Transverse colon (tissue), 4 donors: ENCODE data around the gene CEBPA. TPM values are rescaled to one million over a fixed set of nuclear protein-coding genes. Genes with fewer than 3 reads are reported as not detected.

Experiments used
- DNase-seq: peaks from one replicate; pipeline ENCODE4 v3.0.0-alpha.2; 2019
- H3K27ac ChIP-seq, 4 donors: fragments of 200-600 bp; sonication (generic); 2 replicates each; pipeline ENCODE4 v1.5.1; 2016 to 2018; ENCODE audit warnings: inconsistent platforms in 4 of 4
- H3K27me3 ChIP-seq: fragments of 200-600 bp; sonication (generic); 2 replicates; pipeline ENCODE4 v1.5.1; 2017; ENCODE audit warnings: inconsistent platforms
- H3K36me3 ChIP-seq, 4 donors: fragments of 200-600 bp; sonication (generic); 2 replicates each; pipeline ENCODE4 v1.5.1; 2017 to 2019; ENCODE audit warnings: inconsistent platforms in 4 of 4
- H3K4me1 ChIP-seq, 4 donors: fragments of 200-600 bp; sonication (generic); 2 replicates each; pipeline ENCODE4 v1.5.1; 2017 to 2020; ENCODE audit warnings: inconsistent platforms in 4 of 4
- H3K4me3 ChIP-seq, 4 donors: fragments of 200-600 bp; sonication (generic); 1 replicate in 1 of 4; 2 replicates in 3 of 4; pipeline versions ENCODE4 v1.5.1 to v1.6.1; 2017 to 2019; ENCODE audit warnings: inconsistent platforms in 4 of 4
- H3K9me3 ChIP-seq, 2 donors: fragments of 200-600 bp; sonication (generic); 2 replicates each; pipeline ENCODE4 v1.5.1; 2017 to 2019; ENCODE audit warnings: inconsistent platforms in 2 of 2
- EP300 ChIP-seq: sonication (generic); formaldehyde crosslinking; IDR thresholded peaks from one replicate; pipeline ENCODE4 v1.6.1; 2017; ENCODE audit warnings: antibody characterized with exemption, low read depth
- POLR2A ChIP-seq: fragments of 450-650 bp; IDR thresholded peaks from one replicate; pipeline ENCODE4 v1.6.1; 2016; ENCODE audit warnings: antibody characterized with exemption, mild to moderate bottlenecking, moderate library complexity
- POLR2AphosphoS5 ChIP-seq, 3 donors: sonication (generic); formaldehyde crosslinking; IDR thresholded peaks; one replicate each; pipeline ENCODE4 v1.6.1; 2016; ENCODE audit warnings: antibody characterized with exemption in 3 of 3
- WGBS, 2 donors: methylation state at CpG; one replicate each; pipeline ENCODE4 v1.1.5; 2018; ENCODE audit warnings: low coverage in 1 of 2; 5-methylcytosine and 5-hydroxymethylcytosine counted together
- in situ Hi-C, 4 donors: fragments of 200-750 bp; cut with MboI; loops; one replicate each; pipeline versions ENCODE4 v1.15.0 to v1.15.1; 2017; ENCODE audit warnings: low sequenced_read_pairs in 3 of 4, low pct_ligation_motif_present in 1 of 4, low pct_unique_long_range_greater_than_20kb in 1 of 4
- intact Hi-C: fragments of 100-400 bp; cut with DNase I; formaldehyde crosslinking; loops from one replicate; pipeline ENCODE4 v1.15.1; 2023; ENCODE audit warnings: low total_unique reads
- total RNA-seq, 4 donors: library from RNA; depleted of rRNA; stranded (reverse); fragments of >200 nt; gene quantifications; one replicate each; pipeline ENCODE4 v1.1.0, GENCODE V29; 2016
- TF ChIP-seq, protein P1 (sequence below), 5 experiments: fragments of 200-600 bp in 3 of 5; fragments of 450-650 bp in 2 of 5; sonication (generic) in 3 of 5; IDR thresholded peaks; 1 replicate in 2 of 5; 2 replicates in 3 of 5; pipeline ENCODE4 v1.5.1; 2016 to 2017; ENCODE audit warnings: antibody characterized with exemption in 5 of 5, inconsistent platforms in 3 of 5, mild to moderate bottlenecking in 2 of 5, moderate library complexity in 1 of 5

CEBPA gene
- total RNA-seq, 4 donors from 2014 or later: 69.4 to 84.2 (median 77.3) TPM

- in situ Hi-C loops (no loop called here), intact Hi-C loops (no loop called here)
- TF ChIP-seq POLR2A: no peak
- TF ChIP-seq, protein P1, sequence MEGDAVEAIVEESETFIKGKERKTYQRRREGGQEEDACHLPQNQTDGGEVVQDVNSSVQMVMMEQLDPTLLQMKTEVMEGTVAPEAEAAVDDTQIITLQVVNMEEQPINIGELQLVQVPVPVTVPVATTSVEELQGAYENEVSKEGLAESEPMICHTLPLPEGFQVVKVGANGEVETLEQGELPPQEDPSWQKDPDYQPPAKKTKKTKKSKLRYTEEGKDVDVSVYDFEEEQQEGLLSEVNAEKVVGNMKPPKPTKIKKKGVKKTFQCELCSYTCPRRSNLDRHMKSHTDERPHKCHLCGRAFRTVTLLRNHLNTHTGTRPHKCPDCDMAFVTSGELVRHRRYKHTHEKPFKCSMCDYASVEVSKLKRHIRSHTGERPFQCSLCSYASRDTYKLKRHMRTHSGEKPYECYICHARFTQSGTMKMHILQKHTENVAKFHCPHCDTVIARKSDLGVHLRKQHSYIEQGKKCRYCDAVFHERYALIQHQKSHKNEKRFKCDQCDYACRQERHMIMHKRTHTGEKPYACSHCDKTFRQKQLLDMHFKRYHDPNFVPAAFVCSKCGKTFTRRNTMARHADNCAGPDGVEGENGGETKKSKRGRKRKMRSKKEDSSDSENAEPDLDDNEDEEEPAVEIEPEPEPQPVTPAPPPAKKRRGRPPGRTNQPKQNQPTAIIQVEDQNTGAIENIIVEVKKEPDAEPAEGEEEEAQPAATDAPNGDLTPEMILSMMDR (IDR thresholded peaks at IDR 0.05): no peak
- no peak for TF ChIP-seq EP300
- no peak for TF ChIP-seq POLR2AphosphoS5 (IDR thresholded peaks at IDR 0.05)
- H3K27ac ChIP-seq: peak overlapping the region; percentile 84 to 90 (median 86)
- DNase-seq: no peak
- H3K36me3 ChIP-seq: no peaks in the 10 kb centered on the region
- H3K9me3 ChIP-seq: no peaks in the 10 kb centered on the region
- H3K4me3 ChIP-seq: no peak overlapping the region
- WGBS, 2 donors: 68 to 82% methylated on average over 3 to 10 of the region's 11 CpGs
- no peaks in the 10 kb centered on the region for H3K27me3 ChIP-seq
- peaks cover 23 to 55% (median 53%) of the 10 kb centered on the region in 4 donors for H3K4me1 ChIP-seq
These were observed 12.1 kb downstream of the CEBPA start for GRCh38 chr19:33290082-33290815.

- Histone ChIP-seq H3K27ac (no peak overlapping the region), H3K4me1 (peaks cover 23 to 56% (median 54%) of the 10 kb centered on the region in 4 donors), H3K36me3 (no peaks in the 10 kb centered on the region), H3K27me3 (no peaks in the 10 kb centered on the region), H3K9me3 (no peaks in the 10 kb centered on the region), H3K4me3 (no peak overlapping the region)
- TF ChIP-seq EP300 (no peak), POLR2A (no peak), POLR2AphosphoS5 (IDR thresholded peaks at IDR 0.05) (no peak)
- TF ChIP-seq, protein P1 (IDR thresholded peaks at IDR 0.05): no peak
- in situ Hi-C loops (no loop called here), intact Hi-C loops (no loop called here)
- DNase-seq: no peak
These were observed 13.1 kb downstream of the CEBPA start for GRCh38 chr19:33289261-33289660.

DNA sequence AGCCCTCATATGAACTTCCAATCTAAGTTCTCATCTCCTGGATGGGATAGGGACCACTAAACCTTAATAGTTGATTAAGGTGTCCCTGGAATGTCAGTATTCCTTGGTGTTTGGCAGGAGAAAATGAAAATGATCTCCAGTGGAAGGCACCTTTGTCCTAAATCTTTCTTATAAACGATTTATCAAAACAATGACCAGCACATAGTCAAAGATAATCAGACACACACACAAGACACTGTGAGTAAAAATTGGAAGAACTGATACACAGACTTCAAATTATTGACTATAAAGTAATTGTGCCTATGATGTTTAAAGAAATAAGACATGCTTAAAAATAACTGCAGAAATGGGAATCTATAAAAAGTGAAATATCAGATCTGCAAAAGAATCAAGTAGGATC is 13.7 kb downstream of the CEBPA start:
- Histone ChIP-seq H3K4me3 (no peak overlapping the region), H3K27ac (no peak overlapping the region), H3K27me3 (no peaks in the 10 kb centered on the region), H3K36me3 (no peaks in the 10 kb centered on the region), H3K4me1 (peaks cover 18 to 50% (median 48%) of the 10 kb centered on the region in 4 donors), H3K9me3 (no peaks in the 10 kb centered on the region)
- TF ChIP-seq, protein P1 (IDR thresholded peaks at IDR 0.05): no peak
- TF ChIP-seq POLR2AphosphoS5 (IDR thresholded peaks at IDR 0.05) (no peak), POLR2A (no peak), EP300 (no peak)
- intact Hi-C loops: no loop called here
- DNase-seq: no peak
- WGBS, 2 donors: 78 to 86% methylated on average over 1 of the region's 1 CpG
- in situ Hi-C loops: no loop called here

GRCh38 chr19:33287927-33288326 is 14.4 kb downstream of the CEBPA start:
- H3K9me3 ChIP-seq: no peaks in the 10 kb centered on the region
- no peak for DNase-seq
- intact Hi-C loops (no loop called here), in situ Hi-C loops (no loop called here)
- H3K4me3 ChIP-seq: no peak overlapping the region
- no peaks in the 10 kb centered on the region for H3K27me3 ChIP-seq
- H3K36me3 ChIP-seq: no peaks in the 10 kb centered on the region
- no peak for TF ChIP-seq POLR2AphosphoS5 (IDR thresholded peaks at IDR 0.05)
- TF ChIP-seq, protein P1 (IDR thresholded peaks at IDR 0.05): no peak
- TF ChIP-seq EP300: no peak
- no peak for TF ChIP-seq POLR2A
- no peak overlapping the region for H3K27ac ChIP-seq
- H3K4me1 ChIP-seq: peaks cover 13 to 44% (median 41%) of the 10 kb centered on the region in 4 donors
